NCI-H1436 (cell line): ENCODE measurements around the gene CPAMD8.
"Not testable (repeated sequence)": the region's sequence is repeated elsewhere in the genome, so short reads cannot be mapped to it uniquely, and the experiment has no call there.

Experiments used
- DNase-seq: peaks from one replicate; lab custom pipeline; 2025; lab: John Stamatoyannopoulos, UW

The CPAMD8 gene

DNA sequence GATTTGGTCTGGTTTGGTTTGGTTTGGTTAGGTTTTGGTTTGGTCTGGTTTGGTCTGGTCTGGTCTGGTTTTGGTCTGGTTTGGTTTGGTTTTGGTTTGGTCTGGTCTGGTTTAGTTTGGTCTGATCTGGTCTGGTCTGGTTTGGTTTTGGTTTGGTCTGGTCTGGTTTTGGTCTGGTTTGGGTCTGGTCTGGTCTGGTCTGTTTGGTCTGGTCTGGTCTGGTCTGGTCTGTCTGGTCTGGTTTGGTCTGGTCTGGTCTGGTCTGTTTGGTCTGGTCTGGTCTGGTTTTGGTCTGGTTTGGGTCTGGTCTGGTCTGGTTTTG, 151.7 kb downstream of the CPAMD8 start:
- DNase-seq: not testable (repeated sequence)

GRCh38 chr19:16874250-16874977, 152.2 kb downstream of the CPAMD8 start:
- DNase-seq: no peak

DNA sequence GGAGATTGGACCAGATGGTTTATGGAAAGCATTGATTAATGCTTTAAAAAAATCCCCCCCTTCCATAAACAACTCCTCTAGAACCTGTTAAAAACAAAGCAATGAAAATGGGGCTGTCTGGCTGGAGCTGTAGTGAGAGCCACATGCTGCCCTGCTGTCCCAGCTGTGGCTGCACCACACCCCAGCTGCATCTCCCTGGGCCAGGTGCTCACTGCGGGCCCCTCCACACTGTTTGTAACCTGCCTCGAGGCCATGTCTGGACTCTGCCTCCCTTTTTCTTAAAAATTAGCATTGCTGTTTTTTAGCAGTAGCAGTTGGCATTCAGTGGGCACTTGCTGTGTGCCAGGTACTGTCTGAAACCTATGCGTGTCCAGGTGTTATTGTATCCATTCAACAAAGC, 153.0 kb downstream of the CPAMD8 start:
- DNase-seq: no peak

GRCh38 chr19:16872728-16873127, 153.9 kb downstream of the CPAMD8 start:
- DNase-seq: no peak

DNA sequence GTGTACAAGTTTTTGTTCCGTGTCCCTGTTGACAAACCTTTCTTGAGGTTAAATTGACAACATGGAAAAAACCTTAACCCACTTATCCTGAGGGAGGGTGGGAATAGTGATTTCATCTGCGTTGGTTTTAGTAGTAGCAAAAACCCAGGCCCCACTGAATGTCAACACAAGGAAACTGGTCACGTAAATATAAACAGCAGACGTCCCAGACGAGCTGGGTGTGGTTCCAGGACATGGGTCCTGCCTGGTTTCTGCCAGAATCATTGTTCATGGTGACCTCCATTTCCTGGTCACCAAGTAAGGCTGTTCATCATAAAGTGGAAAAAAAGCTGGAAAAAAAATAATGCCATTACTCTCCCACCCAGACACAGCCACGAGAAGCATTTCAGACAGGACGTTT, 154.7 kb downstream of the CPAMD8 start:
- no peak for DNase-seq

DNA sequence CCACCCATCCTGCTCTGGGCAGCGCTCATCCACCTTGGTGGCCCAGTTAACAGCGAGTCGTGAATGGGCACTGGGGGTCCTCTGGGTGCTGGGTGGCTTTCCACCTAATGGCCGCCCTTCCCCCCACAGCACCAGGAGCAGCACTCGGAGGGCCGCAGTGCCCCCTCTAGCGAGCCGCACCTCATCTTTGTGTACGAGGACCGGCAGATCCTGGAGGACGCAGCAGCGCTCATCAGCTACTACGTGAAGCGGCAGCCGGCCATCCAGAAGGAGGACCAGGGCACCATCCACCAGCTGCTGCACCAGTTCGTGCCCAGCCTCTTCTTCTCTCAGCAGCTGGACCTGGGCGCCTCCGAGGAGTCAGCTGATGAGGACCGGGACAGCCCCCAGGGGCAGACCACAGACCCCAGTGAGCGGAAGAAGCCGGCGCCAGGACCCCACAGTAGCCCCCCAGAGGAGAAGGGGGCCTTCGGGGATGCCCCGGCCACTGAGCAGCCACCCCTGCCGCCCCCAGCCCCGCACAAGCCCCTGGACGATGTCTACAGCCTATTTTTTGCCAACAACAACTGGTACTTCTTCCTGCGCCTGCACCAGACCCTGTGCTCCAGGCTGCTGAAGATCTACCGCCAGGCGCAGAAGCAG, 157.2 kb downstream of the CPAMD8 start:
- no peak for DNase-seq

DNA sequence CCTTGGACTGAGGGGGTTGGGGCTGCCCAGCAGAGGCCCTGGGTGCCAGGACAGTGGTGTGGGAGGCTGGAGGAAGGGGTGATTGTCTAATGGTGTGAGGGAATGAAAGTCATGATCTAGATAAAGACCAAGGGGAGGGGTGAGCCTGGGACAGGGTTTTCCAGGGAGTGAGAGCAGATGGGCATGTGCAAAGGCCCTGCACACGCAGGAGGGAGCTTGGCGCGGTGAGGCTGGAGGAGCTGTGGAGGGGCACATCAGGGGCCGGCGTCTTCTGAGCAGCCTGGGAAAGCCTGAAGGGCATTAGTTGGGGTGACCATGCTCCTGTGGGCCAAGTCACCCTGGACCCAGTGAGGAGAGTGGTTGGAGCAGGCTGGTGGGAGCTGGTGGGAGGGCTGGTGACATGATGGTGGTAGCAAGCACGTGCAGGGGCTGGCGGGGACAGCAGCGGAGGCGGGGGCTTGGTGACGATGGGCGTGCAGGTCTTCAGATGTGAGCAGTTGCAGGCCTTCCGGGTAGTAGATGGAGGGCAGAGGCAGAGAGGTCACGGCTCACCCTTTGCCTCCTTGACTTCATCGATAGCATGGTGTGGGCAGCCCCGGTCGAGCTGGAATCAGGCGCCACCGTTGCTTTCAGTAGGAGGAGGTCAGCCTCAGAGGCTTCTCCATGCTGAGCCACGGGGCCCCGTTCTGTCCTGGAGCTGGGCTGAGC, 158.0 kb downstream of the CPAMD8 start:
- no peak for DNase-seq

DNA sequence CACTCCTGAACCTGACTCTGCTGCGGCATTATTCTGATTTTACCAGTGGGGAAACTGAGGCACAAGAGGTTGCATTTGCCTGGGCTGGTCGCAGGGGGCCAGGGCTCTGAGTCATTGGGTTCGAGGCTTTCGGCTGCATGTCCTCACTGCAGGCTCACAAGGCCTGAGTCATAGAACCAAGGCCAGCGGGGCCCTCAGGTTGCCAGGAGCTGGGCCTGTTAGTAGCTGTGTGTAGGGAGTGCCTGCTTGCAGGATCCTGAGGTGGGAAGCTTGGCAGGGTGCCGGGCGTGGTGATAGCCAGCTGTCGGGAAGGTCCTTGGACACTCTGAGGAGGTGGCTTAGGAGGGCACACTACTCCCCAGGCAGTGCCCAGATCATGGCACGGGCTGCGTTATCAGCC, 159.4 kb downstream of the CPAMD8 start:
- no peak for DNase-seq

DNA sequence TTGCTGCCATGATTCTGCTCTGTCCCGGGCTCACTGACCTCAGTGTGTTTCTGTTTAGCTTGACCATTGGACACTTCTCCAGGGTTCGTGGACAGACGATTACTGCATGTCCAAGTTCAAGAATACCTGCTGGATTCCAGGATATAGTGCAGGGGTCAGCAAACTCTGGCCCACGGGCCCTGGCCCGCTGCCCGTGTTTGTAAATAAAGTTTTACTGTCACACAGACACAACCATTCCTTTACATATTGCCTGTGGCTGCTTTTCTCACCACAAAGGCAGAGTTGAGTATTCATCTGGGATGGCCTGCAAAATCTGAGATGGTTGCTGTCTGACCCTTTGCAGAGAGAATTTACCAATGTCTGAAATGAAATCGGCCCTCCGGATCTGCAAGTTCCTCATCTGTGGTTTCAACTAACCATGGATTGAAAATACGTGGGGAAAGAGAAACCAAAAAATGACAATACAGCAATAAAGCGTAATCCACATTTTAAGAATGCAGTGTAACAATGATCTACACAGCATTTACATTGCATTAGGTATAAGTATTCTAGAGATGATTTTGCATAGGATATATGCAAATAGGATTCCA, 163.7 kb downstream of the CPAMD8 start:
- DNase-seq: no peak

DNA sequence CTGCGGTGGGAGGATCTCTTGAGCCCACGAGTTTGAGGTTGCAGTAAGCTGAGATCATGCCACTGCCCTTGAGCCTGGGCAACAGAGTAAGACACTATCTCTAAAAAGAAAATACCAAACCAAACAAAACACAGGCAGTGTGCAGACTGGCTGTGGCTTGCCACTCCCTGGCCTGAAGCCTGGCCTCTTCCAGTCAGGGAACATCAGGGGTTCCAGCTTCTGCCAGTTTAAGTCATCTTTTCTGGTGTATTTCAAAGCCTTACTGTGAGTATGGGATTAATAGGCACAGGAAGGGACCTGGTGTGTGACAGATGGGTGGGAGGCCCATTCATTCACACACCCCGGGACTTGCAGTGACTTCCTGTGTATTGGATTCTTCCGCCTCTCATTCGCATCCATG, 164.8 kb downstream of the CPAMD8 start:
- DNase-seq: no peak

- DNase-seq: no peak
Observed at GRCh38 chr19:16861011-16861410, 165.6 kb downstream of the CPAMD8 start.

DNA sequence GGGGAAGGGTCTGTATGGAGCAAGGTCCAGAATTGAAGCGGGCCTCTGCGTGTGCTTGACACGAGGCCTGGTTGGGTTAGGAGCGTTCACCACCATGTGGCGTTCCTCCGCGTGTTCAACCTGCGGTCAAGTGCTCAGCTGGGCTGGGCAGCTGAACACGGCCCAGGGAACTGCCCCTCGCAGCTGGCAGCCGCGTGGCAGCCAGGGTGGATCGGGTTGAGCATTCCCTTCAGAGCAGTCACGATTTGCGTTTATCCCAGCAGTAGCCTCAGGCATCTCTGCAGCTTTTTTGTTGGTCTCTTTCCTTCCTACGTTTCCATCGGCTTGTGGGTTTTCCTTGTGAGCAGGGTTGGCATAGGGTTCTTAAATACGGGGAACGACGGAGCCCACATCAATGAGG, 166.5 kb downstream of the CPAMD8 start:
- no peak for DNase-seq

GRCh38 chr19:16859626-16860025, 167.0 kb downstream of the CPAMD8 start:
- DNase-seq: no peak

DNA sequence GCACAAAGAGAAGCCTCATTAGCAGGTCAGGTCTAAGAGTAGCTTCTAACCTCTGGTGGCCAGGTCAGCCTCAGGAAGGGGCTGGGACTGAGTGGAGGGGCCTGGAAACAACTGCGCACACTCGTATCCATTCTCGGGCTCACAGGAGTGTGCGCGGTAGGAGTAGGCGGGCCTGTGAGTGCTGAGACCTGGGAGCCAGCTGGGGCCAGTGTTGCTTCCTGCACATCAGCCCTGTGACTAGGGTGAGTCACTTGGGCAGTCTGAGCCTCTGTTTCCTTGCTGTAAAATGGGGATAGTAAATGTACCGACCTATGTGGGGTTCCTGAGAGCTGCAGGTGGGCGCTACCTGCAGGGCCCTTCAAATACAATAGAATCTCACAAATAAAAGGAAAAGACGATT, 170.5 kb downstream of the CPAMD8 start:
- DNase-seq: no peak

- no peak for DNase-seq
Observed at GRCh38 chr19:16853066-16853465, 173.5 kb downstream of the CPAMD8 start.

GRCh38 chr19:16851031-16851712, 175.4 kb downstream of the CPAMD8 start:
- no peak for DNase-seq

DNA sequence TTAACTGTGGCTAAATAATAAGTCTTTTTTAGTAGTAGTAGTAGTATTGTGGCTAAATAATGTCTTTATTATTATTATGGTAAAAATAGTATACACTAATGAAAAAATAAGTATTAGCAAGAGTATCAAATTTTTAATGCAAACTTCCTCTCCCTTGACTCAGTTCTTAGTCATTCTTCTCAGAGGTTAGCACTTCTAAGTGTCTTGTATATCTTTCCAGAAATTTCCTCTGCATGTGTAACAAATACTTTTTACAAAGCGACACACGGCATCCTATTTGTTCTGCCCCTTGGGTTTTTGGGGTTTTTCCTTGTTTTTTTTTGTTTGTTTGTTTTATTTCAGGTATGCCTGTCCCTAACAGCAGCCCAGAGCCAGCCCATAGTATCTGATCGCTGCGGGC, 176.5 kb downstream of the CPAMD8 start:
- no peak for DNase-seq

GRCh38 chr19:16849168-16849567, 177.4 kb downstream of the CPAMD8 start:
- no peak for DNase-seq

DNA sequence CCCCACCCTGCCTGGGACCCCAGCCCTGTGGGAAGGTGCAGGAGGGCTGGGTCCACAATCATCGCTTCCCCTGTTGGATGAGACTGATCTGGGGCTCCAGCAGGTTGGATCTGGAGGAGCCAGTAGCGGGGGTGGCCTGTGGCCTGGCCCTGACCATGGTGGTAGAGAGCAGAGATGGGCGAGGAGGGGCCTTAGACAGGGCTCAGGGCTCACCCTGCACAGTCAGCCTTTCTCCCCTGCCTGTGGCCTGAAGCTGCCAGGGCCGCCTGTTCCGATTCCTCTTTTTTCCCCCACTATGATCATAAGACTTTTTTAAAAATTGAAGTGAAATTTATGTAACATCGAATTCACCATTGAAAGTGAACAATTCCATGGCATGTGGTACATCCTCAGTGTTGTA, 179.2 kb downstream of the CPAMD8 start:
- DNase-seq: no peak

DNA sequence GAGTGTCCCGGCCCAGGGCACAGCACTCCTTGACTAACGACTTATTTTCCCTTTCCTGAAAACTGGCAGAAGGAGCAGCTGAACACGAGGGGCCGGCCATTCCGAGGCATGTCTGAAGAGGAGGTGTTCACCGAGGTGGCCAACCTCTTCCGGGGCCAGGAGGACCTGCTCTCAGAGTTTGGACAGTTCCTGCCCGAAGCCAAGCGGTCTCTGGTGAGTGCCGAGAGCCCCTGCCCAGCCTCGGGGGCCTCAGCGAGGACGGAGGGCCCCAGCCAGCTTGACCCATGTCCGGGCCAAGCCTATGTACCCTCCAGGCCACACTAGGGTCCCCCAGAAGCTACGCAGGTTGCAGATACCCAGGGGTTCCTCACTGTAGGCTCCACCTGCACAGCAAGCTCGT, 179.7 kb downstream of the CPAMD8 start:
- no peak for DNase-seq
